ENCODE data around the gene CHCHD3. TPM values are rescaled to one million over a fixed set of nuclear protein-coding genes. Genes with fewer than 3 reads are reported as not detected.
"Not testable (repeated sequence)": the region's sequence is repeated elsewhere in the genome, so short reads cannot be mapped to it uniquely, and the experiment has no call there.

CHCHD3 gene
- total and polyA plus RNA-seq, 4 donors, result 29.1 to 50.3 (median 36.0) TPM

- Histone ChIP-seq H3K4me3 (ENCODE audit: low read length in 2 of 2) (no peak overlapping the region), H3K9me3 (ENCODE audit: control insufficient read depth, low read length) (no peaks in the 10 kb centered on the region), H3K4me1 (ENCODE audit: control insufficient read depth in 1 of 2, insufficient read depth in 2 of 2, low read length in 2 of 2) (no peaks in the 10 kb centered on the region), H3K27me3 (ENCODE audit: control insufficient read depth in 1 of 2, insufficient read depth in 2 of 2, low read length in 1 of 2) (no peaks in the 10 kb centered on the region), H3K27ac (ENCODE audit: low read depth in 1 of 2, low read length in 2 of 2) (no peak overlapping the region), H3K36me3 (ENCODE audit: control insufficient read depth in 1 of 2, insufficient read depth in 2 of 2, low read length in 1 of 2) (peaks cover 0 to 1% of the 10 kb centered on the region in 2 donors)
- intact Hi-C loops (cut with DNase I), result no loop called here
- DNase-seq (no peak), ATAC-seq (ENCODE audit: low FRiP score) (no peak)
- WGBS, 2 donors, result 97 to 99% methylated on average over 2 of the region's 2 CpGs
Observed at GRCh38 chr7:132915647-132916046, 166.2 kb downstream of the CHCHD3 start.

DNA sequence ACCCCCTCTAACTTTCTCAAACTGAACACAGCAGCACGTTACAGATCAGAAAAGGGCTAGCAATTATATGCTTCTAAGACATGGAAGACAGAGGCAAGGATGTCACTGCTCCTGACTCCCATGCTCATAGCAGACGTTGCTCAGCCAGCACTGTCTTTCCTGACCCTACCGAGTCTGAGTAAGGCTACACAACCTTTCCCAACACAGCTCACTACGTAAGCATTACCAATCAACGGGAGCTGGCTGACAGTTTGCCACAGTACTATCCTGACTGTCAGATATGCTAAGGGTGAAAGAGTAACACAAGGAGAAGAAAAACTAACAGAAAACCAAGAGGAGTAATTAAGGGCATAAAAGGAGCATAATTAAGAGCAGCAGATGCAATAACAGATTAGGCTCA lies 171.2 kb downstream of the CHCHD3 start:
- no peak for DNase-seq
- no peak overlapping the region for H3K27ac ChIP-seq (ENCODE audit: low read depth in 1 of 2, low read length in 2 of 2)
- WGBS, 2 donors, result 83 to 89% methylated on average over 5 of the region's 5 CpGs
- H3K36me3 ChIP-seq (ENCODE audit: control insufficient read depth in 1 of 2, insufficient read depth in 2 of 2, low read length in 1 of 2), result peaks cover 0 to 1% of the 10 kb centered on the region in 2 donors
- intact Hi-C loops (cut with DNase I), result no loop called here
- ATAC-seq (ENCODE audit: low FRiP score), result no peak
- H3K4me1 ChIP-seq (ENCODE audit: control insufficient read depth in 1 of 2, insufficient read depth in 2 of 2, low read length in 2 of 2), result no peaks in the 10 kb centered on the region
- no peaks in the 10 kb centered on the region for H3K9me3 ChIP-seq (ENCODE audit: control insufficient read depth, low read length)
- H3K27me3 ChIP-seq (ENCODE audit: control insufficient read depth in 1 of 2, insufficient read depth in 2 of 2, low read length in 1 of 2), result no peaks in the 10 kb centered on the region
- H3K4me3 ChIP-seq (ENCODE audit: low read length in 2 of 2), result no peak overlapping the region

GRCh38 chr7:132907380-132907940 lies 174.4 kb downstream of the CHCHD3 start:
- DNase-seq (no peak), ATAC-seq (ENCODE audit: low FRiP score) (no peak)
- WGBS, 2 donors, result 85 to 86% methylated on average over 3 of the region's 3 CpGs
- intact Hi-C loops (cut with DNase I), result no loop called here
- Histone ChIP-seq H3K9me3 (ENCODE audit: control insufficient read depth, low read length) (no peaks in the 10 kb centered on the region), H3K4me1 (ENCODE audit: control insufficient read depth in 1 of 2, insufficient read depth in 2 of 2, low read length in 2 of 2) (no peaks in the 10 kb centered on the region), H3K36me3 (ENCODE audit: control insufficient read depth in 1 of 2, insufficient read depth in 2 of 2, low read length in 1 of 2) (peaks cover 0 to 1% of the 10 kb centered on the region in 2 donors), H3K4me3 (ENCODE audit: low read length in 2 of 2) (no peak overlapping the region), H3K27ac (ENCODE audit: low read depth in 1 of 2, low read length in 2 of 2) (no peak overlapping the region), H3K27me3 (ENCODE audit: control insufficient read depth in 1 of 2, insufficient read depth in 2 of 2, low read length in 1 of 2) (no peaks in the 10 kb centered on the region)

- ATAC-seq (ENCODE audit: low FRiP score) (no peak), DNase-seq (no peak)
- no peaks in the 10 kb centered on the region for H3K4me1 ChIP-seq (ENCODE audit: control insufficient read depth in 1 of 2, insufficient read depth in 2 of 2, low read length in 2 of 2)
- no peak overlapping the region for H3K27ac ChIP-seq (ENCODE audit: low read depth in 1 of 2, low read length in 2 of 2)
- H3K36me3 ChIP-seq (ENCODE audit: control insufficient read depth in 1 of 2, insufficient read depth in 2 of 2, low read length in 1 of 2), result peaks cover 0 to 1% of the 10 kb centered on the region in 2 donors
- no peaks in the 10 kb centered on the region for H3K9me3 ChIP-seq (ENCODE audit: control insufficient read depth, low read length)
- intact Hi-C loops (cut with DNase I), result no loop called here
- WGBS, 2 donors, result 72 to 83% methylated on average over 7 of the region's 7 CpGs
- H3K4me3 ChIP-seq (ENCODE audit: low read length in 2 of 2), result no peak overlapping the region
- no peaks in the 10 kb centered on the region for H3K27me3 ChIP-seq (ENCODE audit: control insufficient read depth in 1 of 2, insufficient read depth in 2 of 2, low read length in 1 of 2)
Observed at GRCh38 chr7:132906193-132906835, 175.6 kb downstream of the CHCHD3 start.

DNA sequence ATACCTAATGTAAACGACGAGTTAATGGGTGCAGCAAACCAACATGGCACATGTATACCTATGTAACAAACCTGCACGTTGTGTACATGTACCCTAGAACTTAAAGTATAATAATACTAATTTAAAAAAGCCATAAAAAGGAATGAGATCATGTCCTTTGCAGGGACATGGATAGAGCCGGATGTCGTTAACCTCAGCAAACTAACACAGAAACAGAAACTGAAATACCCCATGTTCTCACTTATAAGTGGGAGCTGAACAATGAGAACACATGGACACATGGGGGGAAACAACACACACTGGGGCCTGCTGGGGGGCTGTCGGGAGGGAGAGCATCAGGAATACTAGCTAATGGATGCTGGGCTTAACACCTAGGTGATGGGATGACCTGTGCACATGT lies 176.8 kb downstream of the CHCHD3 start:
- H3K27me3 ChIP-seq (ENCODE audit: control insufficient read depth in 1 of 2, insufficient read depth in 2 of 2, low read length in 1 of 2); H3K27ac ChIP-seq (ENCODE audit: low read depth in 1 of 2, low read length in 2 of 2); DNase-seq; H3K36me3 ChIP-seq (ENCODE audit: control insufficient read depth in 1 of 2, insufficient read depth in 2 of 2, low read length in 1 of 2); intact Hi-C loops (cut with DNase I); H3K4me3 ChIP-seq (ENCODE audit: low read length in 2 of 2); H3K4me1 ChIP-seq (ENCODE audit: control insufficient read depth in 1 of 2, insufficient read depth in 2 of 2, low read length in 2 of 2); H3K9me3 ChIP-seq (ENCODE audit: control insufficient read depth, low read length); ATAC-seq (ENCODE audit: low FRiP score): not testable (repeated sequence)
- WGBS, 2 donors, result 93 to 98% methylated on average over 6 of the region's 6 CpGs

- no peaks in the 10 kb centered on the region for H3K27me3 ChIP-seq (ENCODE audit: control insufficient read depth in 1 of 2, insufficient read depth in 2 of 2, low read length in 1 of 2)
- no peaks in the 10 kb centered on the region for H3K36me3 ChIP-seq (ENCODE audit: control insufficient read depth in 1 of 2, insufficient read depth in 2 of 2, low read length in 1 of 2)
- H3K4me1 ChIP-seq (ENCODE audit: control insufficient read depth in 1 of 2, insufficient read depth in 2 of 2, low read length in 2 of 2), result no peaks in the 10 kb centered on the region
- ATAC-seq (ENCODE audit: low FRiP score), result no peak
- H3K27ac ChIP-seq (ENCODE audit: low read depth in 1 of 2, low read length in 2 of 2), result no peak overlapping the region
- H3K9me3 ChIP-seq (ENCODE audit: control insufficient read depth, low read length), result no peaks in the 10 kb centered on the region
- H3K4me3 ChIP-seq (ENCODE audit: low read length in 2 of 2), result no peak overlapping the region
- no peak for DNase-seq
- intact Hi-C loops (cut with DNase I), result no loop called here
Observed at GRCh38 chr7:132904209-132904608, 177.7 kb downstream of the CHCHD3 start.

GRCh38 chr7:132902294-132902693 lies 179.6 kb downstream of the CHCHD3 start:
- H3K27me3 ChIP-seq (ENCODE audit: control insufficient read depth in 1 of 2, insufficient read depth in 2 of 2, low read length in 1 of 2); H3K4me1 ChIP-seq (ENCODE audit: control insufficient read depth in 1 of 2, insufficient read depth in 2 of 2, low read length in 2 of 2); H3K27ac ChIP-seq (ENCODE audit: low read depth in 1 of 2, low read length in 2 of 2); H3K4me3 ChIP-seq (ENCODE audit: low read length in 2 of 2); intact Hi-C loops (cut with DNase I); H3K36me3 ChIP-seq (ENCODE audit: control insufficient read depth in 1 of 2, insufficient read depth in 2 of 2, low read length in 1 of 2); H3K9me3 ChIP-seq (ENCODE audit: control insufficient read depth, low read length); ATAC-seq (ENCODE audit: low FRiP score); DNase-seq: not testable (repeated sequence)
- WGBS, 2 donors, result 98 to 100% methylated on average over 3 of the region's 3 CpGs

GRCh38 chr7:132901241-132901640 lies 180.6 kb downstream of the CHCHD3 start:
- Histone ChIP-seq H3K9me3 (ENCODE audit: control insufficient read depth, low read length) (no peaks in the 10 kb centered on the region), H3K36me3 (ENCODE audit: control insufficient read depth in 1 of 2, insufficient read depth in 2 of 2, low read length in 1 of 2) (no peaks in the 10 kb centered on the region), H3K4me1 (ENCODE audit: control insufficient read depth in 1 of 2, insufficient read depth in 2 of 2, low read length in 2 of 2) (no peaks in the 10 kb centered on the region), H3K27me3 (ENCODE audit: control insufficient read depth in 1 of 2, insufficient read depth in 2 of 2, low read length in 1 of 2) (no peaks in the 10 kb centered on the region), H3K27ac (ENCODE audit: low read depth in 1 of 2, low read length in 2 of 2) (no peak overlapping the region), H3K4me3 (ENCODE audit: low read length in 2 of 2) (no peak overlapping the region)
- 73 to 79% methylated on average over 4 of the region's 4 CpGs for WGBS, 2 donors
- DNase-seq (no peak), ATAC-seq (ENCODE audit: low FRiP score) (no peak)
- intact Hi-C loops (cut with DNase I), result no loop called here

GRCh38 chr7:132899833-132900232 lies 182.1 kb downstream of the CHCHD3 start:
- intact Hi-C loops (cut with DNase I), result no loop called here
- WGBS, 2 donors, result 96 to 97% methylated on average over 4 of the region's 4 CpGs

More at GRCh38 chr7:132899833-132900232, 182.1 kb downstream of the CHCHD3 start:
- Histone ChIP-seq H3K9me3 (ENCODE audit: control insufficient read depth, low read length) (no peaks in the 10 kb centered on the region), H3K4me3 (ENCODE audit: low read length in 2 of 2) (no peak overlapping the region), H3K27me3 (ENCODE audit: control insufficient read depth in 1 of 2, insufficient read depth in 2 of 2, low read length in 1 of 2) (no peaks in the 10 kb centered on the region), H3K36me3 (ENCODE audit: control insufficient read depth in 1 of 2, insufficient read depth in 2 of 2, low read length in 1 of 2) (no peaks in the 10 kb centered on the region), H3K4me1 (ENCODE audit: control insufficient read depth in 1 of 2, insufficient read depth in 2 of 2, low read length in 2 of 2) (no peaks in the 10 kb centered on the region), H3K27ac (ENCODE audit: low read depth in 1 of 2, low read length in 2 of 2) (no peak overlapping the region)
- no peak for ATAC-seq (ENCODE audit: low FRiP score)
- DNase-seq, result no peak

Data from aorta (tissue), 5 donors.